Measurements from ENCODE around the gene SH3GL3.

DNA sequence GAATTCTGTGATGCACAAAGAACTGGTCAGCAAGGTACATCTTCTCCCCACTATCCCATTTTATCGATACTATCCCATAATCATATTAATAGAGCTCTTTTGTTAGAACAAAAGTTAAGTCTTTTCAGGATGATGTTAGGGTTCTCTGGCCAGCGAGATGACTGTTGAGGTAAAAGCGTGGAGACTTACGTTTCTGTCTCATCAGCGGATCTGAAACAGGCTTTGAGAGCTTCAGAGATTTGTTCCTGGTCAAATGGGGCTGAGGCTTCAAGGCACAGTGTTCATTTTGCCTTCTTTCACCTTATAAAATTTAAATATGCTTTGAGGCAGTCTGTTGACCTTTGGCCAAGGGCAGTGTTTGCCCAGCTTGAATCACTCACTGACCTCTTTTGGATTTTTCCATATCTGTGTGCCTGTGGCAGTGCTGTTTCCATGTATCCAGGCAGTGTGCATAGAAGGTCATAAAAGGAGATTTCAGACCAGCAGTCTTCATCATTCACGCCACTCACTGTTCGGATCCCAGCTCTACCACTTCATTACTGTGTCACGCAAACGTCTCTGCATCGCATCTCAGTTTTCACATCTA is 209.9 kb downstream of the SH3GL3 start:
- TF ChIP-seq ZNF114 (tag by site-specific recombination; IDR thresholded peaks at IDR 0.05), result no peak
- TF ChIP-seq, protein P1, sequence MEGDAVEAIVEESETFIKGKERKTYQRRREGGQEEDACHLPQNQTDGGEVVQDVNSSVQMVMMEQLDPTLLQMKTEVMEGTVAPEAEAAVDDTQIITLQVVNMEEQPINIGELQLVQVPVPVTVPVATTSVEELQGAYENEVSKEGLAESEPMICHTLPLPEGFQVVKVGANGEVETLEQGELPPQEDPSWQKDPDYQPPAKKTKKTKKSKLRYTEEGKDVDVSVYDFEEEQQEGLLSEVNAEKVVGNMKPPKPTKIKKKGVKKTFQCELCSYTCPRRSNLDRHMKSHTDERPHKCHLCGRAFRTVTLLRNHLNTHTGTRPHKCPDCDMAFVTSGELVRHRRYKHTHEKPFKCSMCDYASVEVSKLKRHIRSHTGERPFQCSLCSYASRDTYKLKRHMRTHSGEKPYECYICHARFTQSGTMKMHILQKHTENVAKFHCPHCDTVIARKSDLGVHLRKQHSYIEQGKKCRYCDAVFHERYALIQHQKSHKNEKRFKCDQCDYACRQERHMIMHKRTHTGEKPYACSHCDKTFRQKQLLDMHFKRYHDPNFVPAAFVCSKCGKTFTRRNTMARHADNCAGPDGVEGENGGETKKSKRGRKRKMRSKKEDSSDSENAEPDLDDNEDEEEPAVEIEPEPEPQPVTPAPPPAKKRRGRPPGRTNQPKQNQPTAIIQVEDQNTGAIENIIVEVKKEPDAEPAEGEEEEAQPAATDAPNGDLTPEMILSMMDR (tag by site-specific recombination; IDR thresholded peaks at IDR 0.05), result no peak
- TF ChIP-seq ZSCAN16 (tag by site-specific recombination; IDR thresholded peaks at IDR 0.05), result no peak
- no peak for TF ChIP-seq ZBTB26 (tag by site-specific recombination; optimal IDR thresholded peaks at IDR 0.05)
- no peak for TF ChIP-seq PBX3 (CRISPR knock-in tag; IDR thresholded peaks at IDR 0.05)
- no peak for TF ChIP-seq REST (tag by site-specific recombination; IDR thresholded peaks at IDR 0.05)
